ENCODE data around the gene SHB.

DNA sequence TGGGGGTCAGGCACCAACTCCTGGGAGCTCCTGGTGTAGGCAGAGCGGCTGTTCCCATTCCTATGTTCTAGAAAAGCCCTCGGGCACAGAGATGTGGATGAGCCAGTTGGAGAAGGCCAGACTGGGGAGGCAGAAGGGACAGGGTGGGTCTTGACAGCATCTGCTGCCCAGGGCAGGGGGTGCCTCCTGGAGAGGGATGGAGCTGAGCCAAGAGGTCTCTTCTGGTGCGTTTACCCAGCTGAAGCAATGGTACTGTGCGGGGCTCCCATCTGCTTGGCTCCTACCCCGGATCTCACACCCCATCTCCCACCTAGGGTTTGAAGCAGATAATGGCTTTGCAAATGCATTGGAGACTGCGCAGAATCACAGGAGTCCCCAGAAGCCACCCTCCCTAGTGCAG lies 41.3 kb downstream of the SHB start:
- TF ChIP-seq, protein P1, sequence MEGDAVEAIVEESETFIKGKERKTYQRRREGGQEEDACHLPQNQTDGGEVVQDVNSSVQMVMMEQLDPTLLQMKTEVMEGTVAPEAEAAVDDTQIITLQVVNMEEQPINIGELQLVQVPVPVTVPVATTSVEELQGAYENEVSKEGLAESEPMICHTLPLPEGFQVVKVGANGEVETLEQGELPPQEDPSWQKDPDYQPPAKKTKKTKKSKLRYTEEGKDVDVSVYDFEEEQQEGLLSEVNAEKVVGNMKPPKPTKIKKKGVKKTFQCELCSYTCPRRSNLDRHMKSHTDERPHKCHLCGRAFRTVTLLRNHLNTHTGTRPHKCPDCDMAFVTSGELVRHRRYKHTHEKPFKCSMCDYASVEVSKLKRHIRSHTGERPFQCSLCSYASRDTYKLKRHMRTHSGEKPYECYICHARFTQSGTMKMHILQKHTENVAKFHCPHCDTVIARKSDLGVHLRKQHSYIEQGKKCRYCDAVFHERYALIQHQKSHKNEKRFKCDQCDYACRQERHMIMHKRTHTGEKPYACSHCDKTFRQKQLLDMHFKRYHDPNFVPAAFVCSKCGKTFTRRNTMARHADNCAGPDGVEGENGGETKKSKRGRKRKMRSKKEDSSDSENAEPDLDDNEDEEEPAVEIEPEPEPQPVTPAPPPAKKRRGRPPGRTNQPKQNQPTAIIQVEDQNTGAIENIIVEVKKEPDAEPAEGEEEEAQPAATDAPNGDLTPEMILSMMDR (conservative IDR thresholded peaks at IDR 0.05; ENCODE audit: low read length) = no peak
- no peak for TF ChIP-seq EZH2phosphoT487 (IDR thresholded peaks at IDR 0.05; ENCODE audit: borderline replicate concordance, low read depth, low read length)
